Parathyroid adenoma (tissue), 2 donors: Measurements from ENCODE around the gene PRKCE.

ENCODE experiments used
- H2AFZ ChIP-seq: fragments of 300-600 bp; sonication (generic); one replicate; pipeline ENCODE4 v1.7.0; 2017; ENCODE audit warnings: antibody characterized with exemption, mild to moderate bottlenecking
- H3K27ac ChIP-seq: fragments of 300-600 bp; sonication (generic); one replicate; pipeline ENCODE4 v1.7.0; 2017
- H3K27me3 ChIP-seq: fragments of 300-600 bp; sonication (generic); one replicate; pipeline ENCODE4 v1.7.0; 2017; ENCODE audit warnings: low read length; ENCODE audit not compliant: control insufficient read depth, insufficient read depth
- H3K36me3 ChIP-seq: fragments of 300-600 bp; sonication (generic); one replicate; pipeline ENCODE4 v1.7.0; 2017; ENCODE audit warnings: low read length; ENCODE audit not compliant: control insufficient read depth, insufficient read depth
- H3K4me1 ChIP-seq: fragments of 300-600 bp; sonication (generic); one replicate; pipeline ENCODE4 v1.7.0; 2017; ENCODE audit warnings: control low read depth
- H3K4me2 ChIP-seq: fragments of 300-600 bp; sonication (generic); one replicate; pipeline ENCODE4 v1.7.0; 2017; ENCODE audit warnings: low read length
- H3K4me3 ChIP-seq: fragments of 300-600 bp; sonication (generic); one replicate; pipeline ENCODE4 v1.7.0; 2017; ENCODE audit warnings: low read depth, low read length
- H3K79me2 ChIP-seq: fragments of 300-600 bp; sonication (generic); one replicate; pipeline ENCODE4 v1.7.0; 2017; ENCODE audit warnings: control low read depth
- H3K9ac ChIP-seq: fragments of 300-600 bp; sonication (generic); one replicate; pipeline ENCODE4 v1.7.0; 2017; ENCODE audit warnings: mild to moderate bottlenecking
- H3K9me3 ChIP-seq: fragments of 300-600 bp; sonication (generic); one replicate; pipeline ENCODE4 v1.7.0; 2017; ENCODE audit warnings: low read length; ENCODE audit not compliant: control insufficient read depth
- CTCF ChIP-seq: fragments of 300-600 bp; sonication (generic); IDR thresholded peaks from one replicate; pipeline ENCODE4 v1.7.0; 2017; ENCODE audit warnings: antibody characterized with exemption, mild to moderate bottlenecking
- donor health status: primary hyperparathyroidism.

Gene PRKCE

GRCh38 chr2:45627911-45628310, 23.6 kb upstream of the PRKCE start:
- Histone ChIP-seq H3K4me1 (peaks cover 8% of the 10 kb centered on the region), H3K9ac (no peak overlapping the region), H2AFZ (no peak overlapping the region), H3K27me3 (no peaks in the 10 kb centered on the region), H3K36me3 (no peaks in the 10 kb centered on the region), H3K4me2 (no peak overlapping the region), H3K4me3 (no peak overlapping the region), H3K79me2 (no peaks in the 10 kb centered on the region), H3K27ac (no peak overlapping the region), H3K9me3 (no peaks in the 10 kb centered on the region)
- no peak for TF ChIP-seq CTCF

- Histone ChIP-seq H3K4me2 (no peak overlapping the region), H3K4me3 (no peak overlapping the region), H3K9me3 (no peaks in the 10 kb centered on the region), H3K36me3 (no peaks in the 10 kb centered on the region), H3K4me1 (peaks cover 8% of the 10 kb centered on the region), H3K27ac (no peak overlapping the region), H2AFZ (no peak overlapping the region), H3K9ac (no peak overlapping the region), H3K79me2 (no peaks in the 10 kb centered on the region), H3K27me3 (no peaks in the 10 kb centered on the region)
- TF ChIP-seq CTCF: no peak
These were observed 21.5 kb upstream of the PRKCE start for GRCh38 chr2:45629971-45630370.

GRCh38 chr2:45631319-45631718, 20.2 kb upstream of the PRKCE start:
- Histone ChIP-seq H3K27ac (no peak overlapping the region), H3K27me3 (no peaks in the 10 kb centered on the region), H3K79me2 (no peaks in the 10 kb centered on the region), H3K4me2 (no peak overlapping the region), H3K9me3 (no peaks in the 10 kb centered on the region), H3K36me3 (no peaks in the 10 kb centered on the region), H3K4me1 (peaks cover 3% of the 10 kb centered on the region), H2AFZ (no peak overlapping the region), H3K9ac (no peak overlapping the region), H3K4me3 (no peak overlapping the region)
- TF ChIP-seq CTCF: no peak

- TF ChIP-seq CTCF: no peak
- no peak overlapping the region for H3K27ac ChIP-seq
- no peaks in the 10 kb centered on the region for H3K27me3 ChIP-seq
These were observed 19.5 kb upstream of the PRKCE start for GRCh38 chr2:45631955-45632354.

GRCh38 chr2:45634223-45634622, 17.3 kb upstream of the PRKCE start:
- no peaks in the 10 kb centered on the region for H3K4me1 ChIP-seq
- TF ChIP-seq CTCF: no peak
- no peak overlapping the region for H3K9ac ChIP-seq
- no peaks in the 10 kb centered on the region for H3K9me3 ChIP-seq
- no peak overlapping the region for H3K27ac ChIP-seq
- no peaks in the 10 kb centered on the region for H3K36me3 ChIP-seq
- H3K79me2 ChIP-seq: no peaks in the 10 kb centered on the region
- H2AFZ ChIP-seq: no peak overlapping the region
- H3K4me2 ChIP-seq: no peak overlapping the region
- no peak overlapping the region for H3K4me3 ChIP-seq
- no peaks in the 10 kb centered on the region for H3K27me3 ChIP-seq

More at GRCh38 chr2:45631955-45632354, 19.5 kb upstream of the PRKCE start:
- no peaks in the 10 kb centered on the region for H3K9me3 ChIP-seq
- H3K4me2 ChIP-seq: no peak overlapping the region
- H3K36me3 ChIP-seq: no peaks in the 10 kb centered on the region
- H3K4me3 ChIP-seq: no peak overlapping the region
- no peak overlapping the region for H2AFZ ChIP-seq
- no peaks in the 10 kb centered on the region for H3K79me2 ChIP-seq
- no peaks in the 10 kb centered on the region for H3K4me1 ChIP-seq
- no peak overlapping the region for H3K9ac ChIP-seq
